Activated CD4-positive, alpha-beta T cell treated with anti-CD3 and anti-CD28 coated beads for 36 hours (primary cell): ENCODE results near the gene ALOX15B. TPM values are rescaled to one million over a fixed set of nuclear protein-coding genes. Genes with fewer than 3 reads are reported as not detected.

Experiments
- ATAC-seq: fragments of 200-7000 bp; cut with Tn5 transposase; one replicate; pipeline ENCODE4 v1.10.0; 2021; ENCODE audit warnings: mild to moderate bottlenecking, moderate library complexity
- CTCF ChIA-PET: fragments of 350-600 bp; sonication (Branson Sonifier 250); formaldehyde crosslinking; loops from one replicate; lab custom pipeline; 2021; ENCODE audit warnings: antibody characterized with exemption; lab: Charles Lee
- POLR2A ChIA-PET: fragments of 350-600 bp; sonication (Branson Sonifier 250); formaldehyde crosslinking; loops from one replicate; lab custom pipeline; 2021; ENCODE audit warnings: antibody characterized with exemption, inconsistent platforms; lab: Charles Lee
- DNase-seq: peaks from one replicate; pipeline ENCODE4 v3.0.0-alpha.2; 2020
- H3K27ac Mint-ChIP-seq: one replicate; pipeline ENCODE4 v1.8.0; 2021; ENCODE audit warnings: mixed read lengths
- H3K27me3 Mint-ChIP-seq: one replicate; pipeline ENCODE4 v1.8.0; 2021; ENCODE audit warnings: mixed read lengths
- H3K36me3 Mint-ChIP-seq: one replicate; pipeline ENCODE4 v1.8.0; 2021; ENCODE audit warnings: low read depth, mixed read lengths
- H3K4me1 Mint-ChIP-seq: one replicate; pipeline ENCODE4 v1.8.0; 2021; ENCODE audit warnings: mixed read lengths
- H3K4me3 Mint-ChIP-seq: one replicate; pipeline ENCODE4 v1.8.0; 2021; ENCODE audit warnings: mild to moderate bottlenecking, moderate library complexity, mixed read lengths
- H3K9me3 Mint-ChIP-seq: one replicate; pipeline ENCODE4 v1.8.0; 2021; ENCODE audit warnings: low read depth, mixed read lengths
- intact Hi-C, 2 experiments: fragments of 100-400 bp; cut with DNase I in 1 of 2; cut with micrococcal nuclease in 1 of 2; formaldehyde crosslinking; loops; one replicate each; pipeline versions ENCODE4 v1.14.2 to v1.15.1; 2022 to 2024; cut with DNase I, micrococcal nuclease
- total RNA-seq, 2 experiments: library from RNA; stranded (reverse); gene quantifications; one replicate each; pipeline ENCODE4 v1.2.3, GENCODE V29; 2021

ALOX15B gene
- total RNA-seq, 2 experiments from 2014 or later: 0.09 to 0.18 TPM

DNA sequence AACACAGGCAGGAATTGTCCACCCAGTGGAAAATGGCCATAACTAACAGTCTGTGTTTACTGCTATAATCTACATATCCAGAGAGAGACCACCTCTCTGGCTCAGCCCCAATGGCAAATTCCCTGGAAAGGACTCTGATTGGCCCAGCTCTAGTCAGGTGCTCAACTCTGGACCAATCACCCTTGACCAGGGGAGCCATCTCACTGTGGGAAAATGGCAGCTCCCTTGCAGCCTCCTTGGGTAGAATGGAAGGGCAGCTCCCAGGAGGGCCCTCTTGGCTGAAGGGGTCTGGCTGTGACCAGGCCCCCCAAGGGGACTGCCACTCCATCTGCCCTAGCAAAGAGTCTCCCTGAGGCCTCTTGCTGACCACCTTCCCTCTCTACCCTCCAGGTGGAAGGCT, 3.1 kb downstream of the ALOX15B start:
- DNase-seq (no peak), ATAC-seq (no peak)
- POLR2A ChIA-PET: interaction anchor here (0.6 to 1.0 kb wide), 2 partner anchors 9 to 126 kb away, joined by 3 to 4 read pairs; partner anchors contain the start of gene RNF227
- Mint-ChIP-seq H3K4me1 (no peaks in the 10 kb centered on the region), H3K27ac (no peak overlapping the region), H3K4me3 (no peak overlapping the region), H3K36me3 (no peaks in the 10 kb centered on the region), H3K27me3 (peaks cover 25% of the 10 kb centered on the region), H3K9me3 (no peaks in the 10 kb centered on the region)
- intact Hi-C loops: loop anchor here (1.0 to 5.0 kb wide), 6 partner anchors 26 to 299 kb away; no protein-coding TSS in a partner anchor
- CTCF ChIA-PET: interaction anchor here (0.6 to 2.8 kb wide), 32 partner anchors 10 to 219 kb away, joined by 3 to 34 read pairs (median 4); partner anchors contain the start of genes GUCY2D and RNF227

DNA sequence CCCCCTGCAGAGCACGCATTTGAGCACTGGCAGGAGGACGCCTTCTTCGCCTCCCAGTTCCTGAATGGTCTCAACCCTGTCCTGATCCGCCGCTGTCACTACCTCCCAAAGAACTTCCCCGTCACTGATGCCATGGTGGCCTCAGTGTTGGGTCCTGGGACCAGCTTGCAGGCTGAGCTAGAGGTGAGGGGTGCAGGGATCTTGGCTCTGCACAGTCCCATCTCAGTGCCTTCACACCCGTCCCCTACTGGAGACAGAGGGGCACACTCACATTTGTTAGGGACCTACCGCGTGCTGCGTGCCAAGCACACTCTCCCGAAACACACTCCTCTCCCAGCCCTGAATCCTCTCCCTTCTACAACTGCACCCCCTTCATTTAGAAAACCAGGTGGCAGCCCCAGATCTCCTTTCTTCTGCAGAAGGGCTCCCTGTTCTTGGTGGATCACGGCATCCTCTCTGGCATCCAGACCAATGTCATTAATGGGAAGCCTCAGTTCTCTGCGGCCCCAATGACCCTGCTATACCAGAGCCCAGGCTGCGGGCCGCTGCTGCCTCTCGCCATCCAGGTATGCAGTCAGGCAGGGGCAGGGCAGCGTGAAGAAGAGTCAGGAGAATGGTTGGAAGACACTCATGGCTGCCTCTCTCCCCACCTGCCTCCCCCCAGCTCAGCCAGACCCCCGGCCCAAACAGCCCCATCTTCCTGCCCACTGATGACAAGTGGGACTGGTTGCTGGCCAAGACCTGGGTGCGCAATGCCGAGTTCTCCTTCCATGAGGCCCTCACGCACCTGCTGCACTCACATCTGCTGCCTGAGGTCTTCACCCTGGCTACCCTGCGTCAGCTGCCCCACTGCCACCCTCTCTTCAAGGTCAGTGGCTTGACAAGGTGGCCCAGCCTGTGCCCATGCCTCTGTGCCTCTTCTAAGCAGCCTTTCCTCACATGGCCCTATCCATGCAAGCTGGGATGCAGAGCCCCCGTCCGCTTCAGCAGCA, 6.3 kb downstream of the ALOX15B start:
- ChIA-PET CTCF (interaction anchor here (0.7 to 1.8 kb wide), 3 partner anchors 12 to 57 kb away, joined by 4 to 8 read pairs (median 4); no protein-coding TSS in a partner anchor), POLR2A (no interaction called here)
- ATAC-seq (no peak), DNase-seq (no peak)
- Mint-ChIP-seq H3K36me3 (no peaks in the 10 kb centered on the region), H3K4me1 (no peaks in the 10 kb centered on the region), H3K27ac (no peak overlapping the region), H3K27me3 (peaks cover 9% of the 10 kb centered on the region), H3K9me3 (no peaks in the 10 kb centered on the region), H3K4me3 (no peak overlapping the region)
- intact Hi-C loops: loop anchor here in 1 of 2 experiments (5.0 kb wide), 2 partner anchors 48 to 183 kb away; no protein-coding TSS in a partner anchor

DNA sequence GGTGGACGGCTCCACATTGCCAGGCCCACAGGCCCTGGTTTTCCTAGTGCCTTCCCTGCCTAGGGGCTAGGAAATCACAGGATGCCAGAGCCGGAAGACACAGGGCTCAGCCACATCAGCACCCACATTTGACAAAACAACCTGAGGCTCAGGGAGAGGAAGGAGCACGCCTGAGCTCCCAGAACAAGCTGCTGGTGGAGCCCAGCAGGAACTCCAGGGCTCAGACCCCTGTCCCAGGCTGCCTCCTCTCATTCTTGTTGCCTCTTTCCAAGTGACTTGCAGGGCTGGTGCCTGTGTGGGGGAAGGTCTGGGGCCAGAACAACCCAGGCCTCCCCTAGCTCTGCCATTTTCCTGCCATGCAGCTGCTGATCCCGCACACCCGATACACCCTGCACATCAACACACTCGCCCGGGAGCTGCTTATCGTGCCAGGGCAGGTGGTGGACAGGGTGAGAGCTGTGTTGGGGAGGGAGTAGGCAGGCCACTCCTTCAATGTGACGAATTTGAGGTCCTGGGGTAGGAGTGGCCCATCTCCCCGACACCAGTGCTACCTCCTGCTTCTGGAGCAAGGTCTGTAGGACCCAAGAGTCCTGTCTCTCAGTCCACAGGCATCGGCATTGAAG, 7.6 kb downstream of the ALOX15B start:
- ATAC-seq: no peak
- Mint-ChIP-seq H3K4me1 (no peaks in the 10 kb centered on the region), H3K9me3 (no peaks in the 10 kb centered on the region), H3K27me3 (no peaks in the 10 kb centered on the region), H3K36me3 (no peaks in the 10 kb centered on the region), H3K4me3 (no peak overlapping the region), H3K27ac (no peak overlapping the region)
- CTCF ChIA-PET: interaction anchor here (1.1 to 2.5 kb wide), 5 partner anchors 11 to 223 kb away, joined by 3 to 8 read pairs (median 4); no protein-coding TSS in a partner anchor
- no peak for DNase-seq
- intact Hi-C loops: no loop called here
- POLR2A ChIA-PET: no interaction called here

DNA sequence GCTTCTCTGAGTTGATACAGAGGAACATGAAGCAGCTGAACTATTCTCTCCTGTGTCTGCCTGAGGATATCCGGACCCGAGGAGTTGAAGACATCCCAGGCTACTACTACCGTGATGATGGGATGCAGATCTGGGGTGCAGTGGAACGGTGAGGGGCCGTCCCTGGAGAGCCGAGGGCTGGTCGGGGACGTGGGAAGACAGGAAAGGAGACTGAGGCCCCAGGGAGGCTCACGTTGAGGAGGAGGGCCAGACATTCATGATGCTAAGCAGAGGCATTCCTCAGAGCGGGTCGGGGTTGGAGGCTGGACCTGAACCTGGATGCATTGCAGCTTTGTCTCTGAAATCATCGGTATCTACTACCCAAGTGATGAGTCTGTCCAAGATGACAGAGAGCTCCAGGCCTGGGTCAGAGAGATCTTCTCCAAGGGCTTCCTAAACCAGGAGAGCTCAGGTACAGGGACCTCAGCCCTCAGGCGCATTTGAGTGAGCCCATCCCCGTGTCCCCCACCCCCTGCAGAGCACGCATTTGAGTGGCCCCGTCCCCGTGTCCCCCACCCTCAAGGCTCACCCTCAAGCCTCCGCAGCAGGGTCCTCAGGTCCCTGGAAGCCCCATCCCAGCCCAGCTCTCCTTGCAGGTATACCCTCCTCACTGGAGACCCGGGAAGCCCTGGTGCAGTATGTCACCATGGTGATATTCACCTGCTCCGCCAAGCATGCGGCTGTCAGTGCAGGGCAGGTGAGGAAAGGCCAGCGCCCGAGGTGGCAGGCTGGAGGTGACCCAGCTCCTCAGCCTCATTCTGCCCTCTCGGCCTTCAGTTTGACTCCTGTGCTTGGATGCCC, 8.3 kb downstream of the ALOX15B start:
- Mint-ChIP-seq H3K27me3 (no peaks in the 10 kb centered on the region), H3K4me1 (no peaks in the 10 kb centered on the region), H3K36me3 (no peaks in the 10 kb centered on the region), H3K9me3 (no peaks in the 10 kb centered on the region), H3K27ac (no peak overlapping the region), H3K4me3 (no peak overlapping the region)
- ChIA-PET POLR2A (no interaction called here), CTCF (interaction anchor here (1.1 to 2.5 kb wide), 5 partner anchors 10 to 224 kb away, joined by 3 to 8 read pairs (median 4); no protein-coding TSS in a partner anchor)
- DNase-seq (no peak), ATAC-seq (no peak)
- intact Hi-C loops: no loop called here

DNA sequence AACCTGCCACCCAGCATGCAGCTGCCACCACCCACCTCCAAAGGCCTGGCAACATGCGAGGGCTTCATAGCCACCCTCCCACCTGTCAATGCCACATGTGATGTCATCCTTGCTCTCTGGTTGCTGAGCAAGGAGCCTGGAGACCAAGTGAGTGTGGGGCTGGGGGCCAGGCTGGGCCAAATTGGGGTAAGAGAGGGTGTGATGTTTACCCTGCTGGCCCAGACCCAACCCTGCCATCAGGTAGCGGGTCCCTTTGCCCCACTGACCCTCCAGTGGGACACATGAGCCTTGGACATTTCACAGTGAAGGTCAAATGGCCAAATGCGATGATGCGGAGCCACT, 8.9 kb downstream of the ALOX15B start:
- Mint-ChIP-seq H3K4me1 (no peaks in the 10 kb centered on the region), H3K4me3 (no peak overlapping the region), H3K27me3 (no peaks in the 10 kb centered on the region), H3K36me3 (no peaks in the 10 kb centered on the region), H3K27ac (no peak overlapping the region), H3K9me3 (no peaks in the 10 kb centered on the region)
- POLR2A ChIA-PET: interaction anchor here (0.6 kb wide), 1 partner anchor 183 kb away, joined by 3 read pairs; no protein-coding TSS in a partner anchor
- DNase-seq (no peak), ATAC-seq (no peak)
- CTCF ChIA-PET: interaction anchor here (1.6 to 2.5 kb wide), 3 partner anchors 13 to 26 kb away, joined by 4 to 8 read pairs (median 4); no protein-coding TSS in a partner anchor
- intact Hi-C loops: no loop called here

DNA sequence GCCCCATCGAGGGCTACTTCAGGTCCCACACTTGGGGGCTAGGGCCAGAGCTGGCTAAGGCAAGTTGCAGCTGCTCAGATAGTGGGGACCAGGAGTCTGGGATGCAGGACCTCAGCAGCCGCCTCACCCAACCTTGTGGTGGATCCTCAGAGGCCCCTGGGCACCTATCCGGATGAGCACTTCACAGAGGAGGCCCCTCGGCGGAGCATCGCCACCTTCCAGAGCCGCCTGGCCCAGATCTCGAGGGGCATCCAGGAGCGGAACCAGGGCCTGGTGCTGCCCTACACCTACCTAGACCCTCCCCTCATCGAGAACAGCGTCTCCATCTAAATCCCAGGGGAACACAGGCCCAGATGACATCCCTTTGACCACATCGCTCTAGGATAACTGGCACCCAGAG, 9.4 kb downstream of the ALOX15B start:
- no peak for ATAC-seq
- Mint-ChIP-seq H3K27me3 (no peaks in the 10 kb centered on the region), H3K4me1 (no peaks in the 10 kb centered on the region), H3K4me3 (no peak overlapping the region), H3K9me3 (no peaks in the 10 kb centered on the region), H3K36me3 (no peaks in the 10 kb centered on the region), H3K27ac (no peak overlapping the region)
- ChIA-PET CTCF (interaction anchor here (1.6 to 2.5 kb wide), 2 partner anchors 12 to 25 kb away, joined by 4 to 8 read pairs; no protein-coding TSS in a partner anchor), POLR2A (interaction anchor here (0.6 kb wide), 1 partner anchor 183 kb away, joined by 3 read pairs; no protein-coding TSS in a partner anchor)
- intact Hi-C loops: no loop called here
- DNase-seq: no peak

DNA sequence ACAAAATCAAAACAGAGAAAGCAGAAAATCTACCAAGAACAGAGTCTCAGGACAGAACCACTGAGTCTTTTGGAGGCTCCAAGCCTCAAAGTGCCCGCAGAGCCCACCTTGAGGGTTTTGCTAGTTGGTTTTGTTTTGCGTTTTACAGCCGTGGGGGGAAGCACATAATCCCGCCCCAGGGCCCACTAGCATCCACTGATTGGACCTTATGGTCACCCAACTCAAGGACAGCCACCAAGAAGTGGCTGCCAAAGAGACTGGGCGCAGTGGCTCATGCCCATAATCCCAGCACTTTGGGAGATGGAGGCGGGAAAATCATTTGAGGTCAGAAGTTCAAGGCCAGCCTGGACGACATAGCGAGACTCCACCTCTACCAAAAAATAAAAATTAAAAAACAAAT, 9.9 kb downstream of the ALOX15B start:
- no peaks in the 10 kb centered on the region for H3K36me3 Mint-ChIP-seq
- DNase-seq (no peak), ATAC-seq (no peak)
- H3K27me3 Mint-ChIP-seq: no peaks in the 10 kb centered on the region
- ChIA-PET CTCF (interaction anchor here (2.5 kb wide), 1 partner anchor 12 kb away, joined by 8 read pairs; no protein-coding TSS in a partner anchor), POLR2A (no interaction called here)
- no peak overlapping the region for H3K4me3 Mint-ChIP-seq
- H3K27ac Mint-ChIP-seq: no peak overlapping the region
- intact Hi-C loops: no loop called here
- no peaks in the 10 kb centered on the region for H3K9me3 Mint-ChIP-seq
- no peaks in the 10 kb centered on the region for H3K4me1 Mint-ChIP-seq

DNA sequence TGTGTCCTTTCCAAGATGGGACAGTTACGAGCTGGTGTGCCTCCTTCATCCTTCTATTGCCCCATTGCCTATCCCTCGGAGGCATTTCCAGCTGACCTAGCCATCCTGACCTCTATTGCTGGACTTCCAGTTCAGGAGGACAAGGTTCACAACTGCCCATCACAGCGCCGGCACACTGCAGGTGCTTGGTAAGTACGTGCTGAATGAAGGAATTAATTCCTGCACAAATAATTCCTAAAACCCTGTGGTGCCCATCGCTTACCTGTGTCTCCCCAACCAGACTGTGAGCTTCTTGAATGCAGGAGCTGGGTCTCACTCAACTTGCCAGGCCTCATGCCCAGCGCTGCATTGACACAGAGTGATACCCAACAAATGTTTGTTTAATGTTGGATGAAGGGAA, 13.0 kb downstream of the ALOX15B start:
- ChIA-PET POLR2A (no interaction called here), CTCF (interaction anchor here (1.5 to 1.7 kb wide), 2 partner anchors 8 to 64 kb away, joined by 3 to 6 read pairs; no protein-coding TSS in a partner anchor)
- Mint-ChIP-seq H3K27ac (no peak overlapping the region), H3K36me3 (no peaks in the 10 kb centered on the region), H3K4me3 (no peak overlapping the region), H3K9me3 (no peaks in the 10 kb centered on the region), H3K27me3 (peaks cover 8% of the 10 kb centered on the region), H3K4me1 (peaks cover 4% of the 10 kb centered on the region)
- no peak for DNase-seq
- no peak for ATAC-seq
- intact Hi-C loops: no loop called here

DNA sequence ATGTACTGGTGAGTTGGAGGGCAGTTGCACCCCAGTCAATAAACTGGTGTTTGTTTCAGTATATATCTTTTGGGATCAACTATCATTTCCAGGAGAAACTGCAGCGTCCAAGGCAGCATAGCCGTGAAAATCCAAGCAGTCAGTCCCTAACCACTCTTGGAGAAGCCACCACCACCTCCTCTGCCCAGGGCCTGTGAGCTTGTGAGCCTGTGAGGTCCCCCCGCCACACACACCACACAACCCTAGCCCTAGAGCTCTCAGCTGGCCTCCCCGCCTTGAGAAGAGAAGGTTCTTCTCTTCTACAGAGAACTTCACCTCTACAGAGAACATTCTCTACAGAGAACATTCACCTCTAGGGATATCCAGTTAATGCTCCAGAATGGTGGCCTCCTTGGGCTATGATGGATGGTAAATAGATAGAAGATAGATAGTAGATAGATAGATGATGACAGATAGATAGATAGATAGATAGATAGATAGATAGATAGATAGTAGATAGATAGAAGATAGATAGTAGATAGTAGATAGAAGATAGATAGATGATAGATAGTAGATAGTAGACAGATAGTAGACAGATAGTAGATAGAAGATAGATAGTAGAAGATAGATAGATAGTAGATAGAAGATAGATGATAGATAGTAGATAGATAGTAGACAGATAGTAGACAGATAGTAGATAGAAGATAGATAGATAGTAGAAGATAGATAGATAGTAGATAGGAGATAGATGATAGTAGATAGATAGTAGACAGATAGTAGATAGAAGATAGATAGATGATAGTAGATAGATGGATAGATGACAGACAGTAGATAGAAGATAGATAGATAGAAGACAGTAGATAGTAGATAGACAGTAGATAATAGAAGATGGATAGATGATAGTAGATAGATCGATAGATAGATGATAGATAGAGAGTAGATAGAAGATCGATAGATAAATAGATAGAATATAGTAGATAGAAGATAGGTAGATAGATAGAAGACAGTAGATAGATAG, 13.7 kb downstream of the ALOX15B start:
- ATAC-seq (no peak), DNase-seq (no peak)
- CTCF ChIA-PET: interaction anchor here (1.0 to 1.7 kb wide), 3 partner anchors 8 to 65 kb away, joined by 3 to 6 read pairs (median 3); no protein-coding TSS in a partner anchor
- H3K9me3 Mint-ChIP-seq: no peaks in the 10 kb centered on the region
- no peaks in the 10 kb centered on the region for H3K36me3 Mint-ChIP-seq
- no peak overlapping the region for H3K4me3 Mint-ChIP-seq
- peaks cover 12% of the 10 kb centered on the region for H3K27me3 Mint-ChIP-seq
- H3K4me1 Mint-ChIP-seq: peaks cover 4% of the 10 kb centered on the region
- intact Hi-C loops: no loop called here
- POLR2A ChIA-PET: no interaction called here
- H3K27ac Mint-ChIP-seq: no peak overlapping the region

DNA sequence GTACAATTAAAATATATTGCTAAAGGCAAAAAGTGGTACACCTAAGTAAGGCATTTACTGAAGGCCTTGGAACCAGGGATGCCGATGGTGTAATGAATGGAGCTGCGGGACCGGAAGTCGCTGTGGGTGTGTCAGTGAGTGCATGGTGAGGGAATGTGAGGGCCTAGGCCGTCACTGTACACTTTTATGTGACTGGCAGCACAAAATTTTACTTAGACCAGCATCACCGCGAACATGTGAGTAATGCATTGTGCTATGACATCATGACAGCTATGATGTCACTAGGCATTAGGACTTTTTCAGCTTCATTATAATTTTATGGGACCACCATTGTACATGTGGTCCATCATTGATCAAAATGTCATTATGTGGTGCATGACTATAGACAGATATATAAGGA, 14.7 kb downstream of the ALOX15B start:
- Mint-ChIP-seq H3K27me3 (peaks cover 12% of the 10 kb centered on the region), H3K36me3 (no peaks in the 10 kb centered on the region), H3K4me3 (no peak overlapping the region), H3K4me1 (peaks cover 4% of the 10 kb centered on the region), H3K27ac (no peak overlapping the region), H3K9me3 (no peaks in the 10 kb centered on the region)
- POLR2A ChIA-PET: no interaction called here
- no peak for ATAC-seq
- CTCF ChIA-PET: interaction anchor here (0.7 to 1.0 kb wide), 3 partner anchors 12 to 381 kb away, joined by 3 to 4 read pairs (median 3); no protein-coding TSS in a partner anchor
- DNase-seq: no peak
- intact Hi-C loops: no loop called here
